Measurements from ENCODE around the gene SIGLEC1. TPM values are rescaled to one million over a fixed set of nuclear protein-coding genes. Genes with fewer than 3 reads are reported as not detected.

Gene SIGLEC1
- polyA plus RNA-seq, 3 donors from 2014 or later, result 0.13 TPM; not detected in 2

DNA sequence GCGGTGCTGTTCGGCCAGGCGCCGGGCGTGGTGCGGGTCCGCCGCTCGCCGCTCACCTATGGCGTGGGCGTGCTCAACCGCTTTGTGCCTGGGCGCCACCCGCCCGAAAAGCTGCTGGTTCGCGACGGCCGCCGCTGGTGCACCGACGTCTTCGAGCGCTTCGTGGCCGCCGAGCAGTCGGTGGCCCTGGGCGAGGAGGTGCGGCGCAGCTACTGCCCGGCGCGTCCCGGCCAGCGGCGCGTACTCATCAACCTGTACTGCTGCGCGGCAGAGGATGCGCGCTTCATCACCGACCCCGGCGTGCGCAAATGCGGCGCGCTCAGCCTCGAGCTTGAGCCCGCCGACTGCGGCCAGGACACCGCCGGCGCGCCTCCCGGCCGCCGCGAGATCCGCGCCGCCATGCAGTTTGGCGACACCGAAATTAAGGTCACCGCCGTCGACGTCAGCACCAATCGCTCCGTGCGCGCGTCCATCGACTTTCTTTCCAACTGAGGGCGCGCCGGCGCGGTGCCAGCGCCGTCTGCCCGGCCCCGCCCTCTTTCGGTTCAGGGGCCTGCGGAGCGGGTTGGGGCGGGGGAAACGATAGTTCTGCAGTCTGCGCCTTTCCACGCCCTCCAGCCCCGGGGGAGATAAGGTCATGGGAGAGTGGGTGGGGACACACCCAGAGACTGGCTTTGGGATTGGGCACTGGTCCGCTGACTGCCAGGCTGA is 39.4 kb upstream of the SIGLEC1 start:
- H3K4me1 Mint-ChIP-seq, result peaks cover 9 to 11% of the 10 kb centered on the region in 2 donors
- peaks cover 0 to 6% (median 3%) of the 10 kb centered on the region in 3 donors for H3K36me3 Mint-ChIP-seq
- H3K27me3 Mint-ChIP-seq (ENCODE audit: low read depth in 3 of 3), result peaks cover 1 to 4% (median 2%) of the 10 kb centered on the region in 3 donors
- peak; percentile 7 to 46 (median 41) for DNase-seq
- peak overlapping the region in 3 of 5 donors; percentile 54 to 67 (median 60) for H3K4me3 Mint-ChIP-seq
- no peak overlapping the region for H3K27ac Mint-ChIP-seq
- H3K9me3 Mint-ChIP-seq, result no peaks in the 10 kb centered on the region

DNA sequence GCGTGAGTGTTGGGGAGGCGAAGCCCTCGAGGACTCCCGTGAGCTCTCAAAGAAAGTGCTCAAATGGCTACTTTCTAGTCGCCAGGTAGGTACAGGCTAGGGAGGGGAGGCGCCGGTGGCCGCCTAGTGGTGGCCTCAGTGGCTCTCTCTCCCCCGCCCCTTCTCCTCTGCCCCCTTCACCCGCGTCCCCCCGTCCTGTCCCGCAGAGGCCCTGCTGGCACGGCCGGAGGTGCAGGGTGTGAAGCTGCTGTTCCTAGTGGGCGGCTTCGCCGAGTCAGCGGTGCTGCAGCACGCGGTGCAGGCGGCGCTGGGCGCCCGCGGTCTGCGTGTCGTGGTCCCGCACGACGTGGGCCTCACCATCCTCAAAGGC is 38.9 kb upstream of the SIGLEC1 start:
- H3K4me3 Mint-ChIP-seq, result peak overlapping the region in 3 of 5 donors; percentile 4 to 39 (median 13)
- H3K36me3 Mint-ChIP-seq, result peaks cover 0 to 3% (median 0%) of the 10 kb centered on the region in 3 donors
- DNase-seq, result no peak
- H3K27me3 Mint-ChIP-seq (ENCODE audit: low read depth in 3 of 3), result peaks cover 1 to 4% (median 2%) of the 10 kb centered on the region in 3 donors
- peaks cover 9 to 11% of the 10 kb centered on the region in 2 donors for H3K4me1 Mint-ChIP-seq
- no peaks in the 10 kb centered on the region for H3K9me3 Mint-ChIP-seq
- no peak overlapping the region for H3K27ac Mint-ChIP-seq

DNA sequence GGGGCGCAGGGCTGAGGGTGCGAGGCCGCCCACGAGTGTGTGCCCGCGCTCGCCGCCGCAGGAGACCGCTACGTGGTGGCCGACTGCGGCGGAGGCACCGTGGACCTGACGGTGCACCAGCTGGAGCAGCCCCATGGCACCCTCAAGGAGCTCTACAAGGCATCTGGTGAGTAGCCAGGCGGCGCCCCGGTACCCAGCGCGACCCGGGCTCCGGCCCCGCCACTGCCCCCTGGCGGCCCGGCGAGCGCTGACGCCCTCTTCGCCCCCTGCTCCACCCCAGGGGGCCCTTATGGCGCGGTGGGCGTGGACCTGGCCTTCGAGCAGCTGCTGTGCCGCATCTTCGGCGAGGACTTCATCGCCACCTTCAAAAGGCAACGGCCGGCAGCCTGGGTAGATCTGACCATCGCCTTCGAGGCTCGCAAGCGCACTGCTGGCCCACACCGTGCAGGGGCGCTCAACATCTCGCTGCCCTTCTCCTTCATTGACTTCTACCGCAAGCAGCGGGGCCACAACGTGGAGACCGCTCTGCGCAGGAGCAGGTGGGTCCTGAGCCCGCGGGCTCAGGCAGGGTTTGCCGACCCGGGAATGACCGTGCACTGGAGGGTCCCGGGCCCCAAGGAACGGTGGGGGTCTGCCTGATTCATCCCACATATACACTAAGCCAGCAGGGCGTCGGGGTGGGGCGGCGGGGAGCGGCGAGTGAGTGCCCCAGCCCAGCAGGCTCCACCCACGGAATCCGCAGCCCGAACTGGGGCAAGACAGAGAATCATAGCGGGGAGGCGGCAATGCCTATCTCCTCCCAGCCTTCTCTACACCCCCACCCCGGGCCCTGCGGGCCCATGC is 37.5 kb upstream of the SIGLEC1 start:
- Mint-ChIP-seq H3K9me3 (no peaks in the 10 kb centered on the region), H3K36me3 (peaks cover 0 to 3% (median 0%) of the 10 kb centered on the region in 3 donors), H3K27ac (no peak overlapping the region), H3K4me3 (no peak overlapping the region), H3K27me3 (ENCODE audit: low read depth in 3 of 3) (peaks cover 1 to 4% (median 2%) of the 10 kb centered on the region in 3 donors), H3K4me1 (peaks cover 15 to 17% of the 10 kb centered on the region in 2 donors)
- peak; percentile 14 to 17 (median 15) for DNase-seq

DNA sequence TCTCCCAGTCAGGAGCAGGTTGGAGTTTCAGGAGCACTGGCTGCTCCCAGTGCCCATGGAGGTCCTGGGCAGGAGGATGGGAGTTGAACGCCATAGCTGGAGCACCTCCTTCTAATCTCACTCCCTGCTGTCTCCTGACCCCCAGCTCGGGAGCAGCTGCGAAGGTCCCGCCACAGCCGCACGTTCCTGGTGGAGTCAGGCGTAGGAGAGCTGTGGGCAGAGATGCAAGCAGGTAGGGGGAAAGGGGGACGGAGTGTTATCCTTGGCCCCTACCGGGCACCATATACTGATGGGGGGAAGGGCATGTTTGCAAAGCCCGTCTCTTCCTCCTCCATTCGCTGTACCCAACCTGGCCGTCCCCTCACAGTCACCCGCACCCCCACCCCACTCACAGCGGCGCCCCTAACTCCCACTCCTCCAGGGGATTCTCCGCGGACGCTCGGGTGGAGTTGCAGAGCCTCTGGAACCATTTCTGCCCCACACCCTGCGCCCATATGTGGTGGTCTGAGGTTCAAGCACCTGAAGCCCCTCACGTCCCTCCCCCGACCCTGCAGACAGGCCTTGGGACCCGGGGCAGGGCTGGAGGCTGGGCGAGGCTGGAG is 36.8 kb upstream of the SIGLEC1 start:
- no peak for DNase-seq
- H3K27ac Mint-ChIP-seq, result no peak overlapping the region
- H3K9me3 Mint-ChIP-seq, result no peaks in the 10 kb centered on the region
- H3K4me3 Mint-ChIP-seq, result no peak overlapping the region
- H3K36me3 Mint-ChIP-seq, result no peaks in the 10 kb centered on the region
- H3K4me1 Mint-ChIP-seq, result peaks cover 18 to 24% of the 10 kb centered on the region in 2 donors
- H3K27me3 Mint-ChIP-seq (ENCODE audit: low read depth in 3 of 3), result peaks cover 1 to 6% (median 6%) of the 10 kb centered on the region in 3 donors

DNA sequence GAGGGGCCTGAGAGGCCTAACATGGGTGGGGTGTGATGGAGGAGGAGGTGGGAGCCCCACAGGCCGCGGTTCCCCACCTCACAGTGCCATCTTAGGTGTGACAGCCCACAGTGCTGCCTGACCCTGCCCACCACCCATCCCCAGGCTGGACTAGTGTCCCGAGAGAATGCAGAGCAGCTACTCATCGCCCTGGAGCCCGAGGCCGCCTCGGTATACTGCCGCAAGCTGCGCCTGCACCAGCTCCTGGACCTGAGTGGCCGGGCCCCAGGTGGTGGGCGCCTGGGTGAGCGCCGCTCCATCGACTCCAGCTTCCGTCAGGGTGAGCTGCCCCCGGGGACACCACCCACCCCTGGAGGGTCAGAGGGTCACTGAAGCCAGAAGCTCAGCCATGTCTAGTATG is 35.7 kb upstream of the SIGLEC1 start:
- Mint-ChIP-seq H3K4me1 (peaks cover 18 to 26% of the 10 kb centered on the region in 2 donors), H3K27ac (no peak overlapping the region), H3K4me3 (no peak overlapping the region), H3K27me3 (ENCODE audit: low read depth in 3 of 3) (peaks cover 1 to 8% (median 4%) of the 10 kb centered on the region in 3 donors), H3K36me3 (no peaks in the 10 kb centered on the region), H3K9me3 (no peaks in the 10 kb centered on the region)
- no peak for DNase-seq

DNA sequence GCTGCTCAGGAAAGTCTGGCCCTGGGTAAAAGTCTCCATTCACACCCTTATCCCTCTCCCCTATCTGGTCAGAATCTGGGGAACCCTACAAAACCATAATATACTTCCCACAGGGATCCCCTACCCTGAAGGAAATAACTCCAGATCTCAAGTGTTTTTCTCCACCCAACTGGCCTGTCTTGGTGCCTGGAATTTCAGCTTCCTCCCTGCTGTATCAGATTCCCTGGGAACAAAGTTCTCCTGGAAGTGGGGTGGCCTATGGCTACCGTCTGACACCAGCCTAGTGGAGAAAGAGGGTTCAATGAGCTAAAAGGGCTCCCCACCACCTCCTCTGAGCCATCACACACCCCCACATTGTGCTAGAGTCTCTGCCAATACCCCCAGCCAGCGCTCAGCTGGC is 35.1 kb upstream of the SIGLEC1 start:
- Mint-ChIP-seq H3K27me3 (ENCODE audit: low read depth in 3 of 3) (peaks cover 1 to 8% (median 2%) of the 10 kb centered on the region in 3 donors), H3K4me3 (no peak overlapping the region), H3K9me3 (no peaks in the 10 kb centered on the region), H3K4me1 (peaks cover 17 to 24% of the 10 kb centered on the region in 2 donors), H3K27ac (no peak overlapping the region), H3K36me3 (no peaks in the 10 kb centered on the region)
- DNase-seq, result no peak

DNA sequence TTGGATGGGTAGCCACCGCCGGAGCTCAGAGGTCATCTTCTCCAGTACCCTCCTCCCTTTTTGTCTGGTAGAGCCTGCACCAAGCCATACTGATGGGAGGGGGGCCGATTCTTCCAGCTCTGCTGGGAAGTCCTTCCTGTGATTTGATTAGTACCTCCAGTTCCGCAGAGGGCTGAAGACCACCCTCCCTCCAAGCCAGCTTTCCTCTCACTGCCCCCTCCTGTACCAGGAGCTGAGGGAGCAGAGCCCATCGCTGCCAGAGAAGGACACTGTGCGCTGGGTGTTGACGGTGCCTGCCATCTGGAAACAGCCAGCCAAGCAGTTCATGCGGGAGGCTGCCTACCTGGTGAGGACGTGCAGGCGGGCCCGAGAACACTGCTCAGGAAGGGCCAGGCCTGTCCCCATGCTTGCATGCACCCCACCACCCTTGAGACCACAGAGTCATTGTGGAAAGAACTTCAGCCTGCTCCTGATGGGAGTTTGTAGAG is 33.3 kb upstream of the SIGLEC1 start:
- H3K4me1 Mint-ChIP-seq, result peaks cover 10 to 16% of the 10 kb centered on the region in 2 donors
- H3K9me3 Mint-ChIP-seq, result no peaks in the 10 kb centered on the region
- H3K36me3 Mint-ChIP-seq, result no peaks in the 10 kb centered on the region
- H3K4me3 Mint-ChIP-seq, result peak overlapping the region in 1 of 5 donors; percentile 21
- DNase-seq, result no peak
- H3K27ac Mint-ChIP-seq, result no peak overlapping the region
- H3K27me3 Mint-ChIP-seq (ENCODE audit: low read depth in 3 of 3), result peaks cover 1 to 8% (median 2%) of the 10 kb centered on the region in 3 donors

DNA sequence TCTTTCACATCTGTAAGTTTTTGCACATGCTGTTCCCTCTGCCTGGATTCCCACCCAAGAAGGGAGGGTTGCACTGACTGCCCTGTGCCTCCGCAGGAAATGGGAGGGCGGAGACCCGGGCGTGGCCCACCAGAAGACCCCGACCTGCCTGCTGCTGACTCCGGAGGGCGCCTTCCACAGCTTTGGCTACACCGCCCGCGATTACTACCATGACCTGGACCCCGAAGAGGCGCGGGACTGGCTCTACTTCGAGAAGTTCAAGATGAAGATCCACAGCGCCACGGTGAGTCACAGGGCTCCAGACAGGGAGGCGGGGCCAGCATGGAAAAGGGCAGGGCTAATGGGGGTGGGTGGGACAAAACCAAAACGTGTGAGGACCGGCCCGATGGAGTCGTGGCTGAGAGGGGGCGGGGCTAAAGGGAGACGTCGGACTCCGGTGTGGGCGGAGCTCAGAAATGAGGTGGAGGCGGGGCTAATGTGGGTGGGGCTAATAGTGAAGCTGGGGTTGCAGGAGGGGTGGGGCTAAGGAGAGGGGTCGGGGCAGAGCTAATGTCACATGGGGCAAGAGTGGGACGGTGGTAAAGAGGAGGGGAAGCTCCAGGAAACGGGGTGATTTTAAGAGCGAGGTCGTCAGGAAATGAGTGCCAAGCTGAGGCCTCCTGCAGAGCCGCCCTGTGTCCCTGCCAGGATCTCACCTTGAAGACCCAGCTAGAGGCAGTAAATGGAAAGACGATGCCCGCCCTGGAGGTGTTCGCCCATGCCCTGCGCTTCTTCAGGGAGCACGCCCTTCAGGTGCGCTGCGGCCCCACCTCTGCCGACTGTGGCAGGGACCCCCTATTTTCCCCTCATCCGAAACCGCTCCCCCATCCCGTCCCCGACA is 32.6 kb upstream of the SIGLEC1 start:
- Mint-ChIP-seq H3K9me3 (no peaks in the 10 kb centered on the region), H3K36me3 (no peaks in the 10 kb centered on the region), H3K4me1 (peaks cover 9 to 14% of the 10 kb centered on the region in 2 donors), H3K4me3 (peak overlapping the region; percentile 61 to 82 (median 72)), H3K27me3 (ENCODE audit: low read depth in 3 of 3) (peaks cover 1 to 8% (median 2%) of the 10 kb centered on the region in 3 donors), H3K27ac (peak overlapping the region in 2 of 6 donors; percentile 16 to 40)
- DNase-seq, result peak; percentile 66 to 73 (median 73)

DNA sequence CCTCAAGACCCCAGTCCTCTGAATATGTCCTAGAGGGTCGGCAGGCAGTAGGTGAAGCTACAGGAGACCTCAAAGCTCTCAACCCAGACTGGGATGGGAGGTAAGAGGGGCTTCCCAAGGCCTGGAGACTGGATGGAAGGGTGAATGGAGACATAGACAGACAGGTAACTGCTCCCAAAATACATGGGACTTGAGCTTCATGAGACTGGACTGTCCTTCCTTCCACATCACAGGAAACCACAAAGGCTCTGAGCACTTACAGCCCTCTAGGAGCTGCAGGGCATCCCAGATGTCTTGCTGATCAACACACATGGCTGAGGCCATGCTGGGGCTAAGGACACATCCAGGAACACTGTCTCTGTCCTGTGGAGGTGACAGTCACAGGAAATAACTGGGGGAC is 31.6 kb upstream of the SIGLEC1 start:
- peaks cover 9 to 14% of the 10 kb centered on the region in 2 donors for H3K4me1 Mint-ChIP-seq
- H3K36me3 Mint-ChIP-seq, result no peaks in the 10 kb centered on the region
- no peaks in the 10 kb centered on the region for H3K9me3 Mint-ChIP-seq
- DNase-seq, result no peak
- peaks cover 1 to 8% (median 2%) of the 10 kb centered on the region in 3 donors for H3K27me3 Mint-ChIP-seq (ENCODE audit: low read depth in 3 of 3)
- H3K4me3 Mint-ChIP-seq, result peak overlapping the region in 4 of 5 donors; percentile 33 to 72 (median 62)
- H3K27ac Mint-ChIP-seq, result no peak overlapping the region

DNA sequence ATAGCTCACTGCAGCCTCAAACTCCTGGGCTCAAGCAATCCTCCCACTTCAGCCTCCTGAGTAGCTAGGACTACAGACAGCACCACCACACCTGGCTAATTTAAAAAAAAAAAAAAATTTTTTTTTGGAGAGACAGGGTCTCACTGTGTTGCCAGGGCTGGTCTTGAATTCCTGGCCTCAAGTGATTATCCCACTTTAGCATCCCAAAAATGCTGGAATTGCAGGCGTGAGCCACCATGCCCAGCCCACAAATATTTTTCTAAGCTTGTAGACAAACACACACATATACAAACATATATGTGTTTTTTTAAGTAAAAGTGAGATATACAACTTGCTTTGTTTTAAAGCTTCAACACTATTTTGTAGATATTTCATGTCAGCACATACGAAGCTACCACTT is 30.9 kb upstream of the SIGLEC1 start:
- peaks cover 2 to 8% (median 2%) of the 10 kb centered on the region in 3 donors for H3K27me3 Mint-ChIP-seq (ENCODE audit: low read depth in 3 of 3)
- no peaks in the 10 kb centered on the region for H3K36me3 Mint-ChIP-seq
- peaks cover 9 to 14% of the 10 kb centered on the region in 2 donors for H3K4me1 Mint-ChIP-seq
- no peak overlapping the region for H3K4me3 Mint-ChIP-seq
- no peak for DNase-seq
- no peak overlapping the region for H3K27ac Mint-ChIP-seq
- no peaks in the 10 kb centered on the region for H3K9me3 Mint-ChIP-seq

DNA sequence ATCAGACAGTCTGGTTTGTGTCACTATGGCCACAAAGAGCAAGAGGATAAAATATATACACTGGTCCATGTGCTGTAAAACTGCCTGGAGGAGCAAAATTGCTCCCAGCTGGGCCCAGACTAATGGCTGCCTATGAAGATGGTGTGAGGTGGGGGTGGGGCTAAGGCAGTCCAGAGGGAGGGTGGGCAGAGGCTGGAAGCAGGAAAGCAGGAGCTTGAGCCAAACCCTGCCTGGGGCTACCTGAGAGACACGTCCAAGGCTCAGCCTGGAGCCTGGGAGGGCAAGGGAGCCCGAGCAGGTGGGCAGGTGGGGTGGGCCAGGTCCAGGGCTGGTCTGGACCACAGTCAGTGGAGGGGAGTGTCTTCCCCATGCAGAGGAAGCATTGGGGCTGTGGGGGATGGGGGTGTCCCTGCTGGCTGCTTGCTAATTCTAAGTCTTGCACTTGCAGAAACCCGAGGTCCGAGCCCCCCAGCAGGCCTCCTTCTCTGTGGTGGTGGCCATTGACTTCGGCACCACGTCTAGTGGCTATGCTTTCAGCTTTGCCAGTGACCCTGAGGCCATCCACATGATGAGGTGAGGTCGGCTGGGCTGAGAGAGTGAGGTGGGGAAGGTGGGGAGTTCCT is 29.5 kb upstream of the SIGLEC1 start:
- no peaks in the 10 kb centered on the region for H3K36me3 Mint-ChIP-seq
- H3K27me3 Mint-ChIP-seq (ENCODE audit: low read depth in 3 of 3), result peaks cover 3 to 9% (median 4%) of the 10 kb centered on the region in 3 donors
- H3K9me3 Mint-ChIP-seq, result no peaks in the 10 kb centered on the region
- H3K4me1 Mint-ChIP-seq, result peaks cover 9 to 14% of the 10 kb centered on the region in 2 donors
- no peak for DNase-seq
- no peak overlapping the region for H3K27ac Mint-ChIP-seq
- H3K4me3 Mint-ChIP-seq, result no peak overlapping the region

DNA sequence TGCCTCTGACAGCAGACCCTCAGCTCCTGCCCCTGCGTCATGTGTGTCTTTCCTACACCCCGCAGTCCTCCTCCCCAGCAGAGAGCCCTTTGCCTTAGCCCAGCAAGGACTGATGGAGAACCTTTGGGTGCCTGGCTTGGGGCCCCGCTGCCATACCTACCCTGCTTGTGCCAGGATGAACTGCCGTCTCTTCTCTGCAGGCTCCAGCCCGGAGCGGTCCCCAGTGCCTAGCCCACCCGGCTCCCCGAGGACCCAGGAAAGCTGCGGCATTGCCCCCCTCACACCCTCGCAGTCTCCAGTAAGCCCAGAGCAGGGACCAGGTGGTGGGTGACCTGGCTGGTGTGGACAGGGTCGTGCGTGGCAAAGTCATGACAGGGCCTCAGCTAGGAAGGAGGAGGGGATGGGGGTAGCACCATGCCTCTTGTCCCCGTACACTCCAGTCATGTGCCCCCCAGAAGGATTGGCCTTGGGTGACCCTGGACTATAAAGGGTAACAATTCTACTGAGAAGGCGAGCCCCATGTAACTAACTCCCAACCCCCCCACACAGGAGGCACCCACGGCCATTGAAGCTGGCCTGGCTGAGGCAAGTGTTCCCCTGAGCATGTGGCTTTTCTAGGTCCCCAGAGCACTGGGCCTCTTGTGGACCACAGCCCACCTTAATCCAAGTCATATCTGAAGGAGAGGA is 28.4 kb upstream of the SIGLEC1 start:
- no peaks in the 10 kb centered on the region for H3K36me3 Mint-ChIP-seq
- no peak for DNase-seq
- H3K27ac Mint-ChIP-seq, result no peak overlapping the region
- peaks cover 9 to 14% of the 10 kb centered on the region in 2 donors for H3K4me1 Mint-ChIP-seq
- no peak overlapping the region for H3K4me3 Mint-ChIP-seq
- H3K9me3 Mint-ChIP-seq, result no peaks in the 10 kb centered on the region
- peaks cover 3 to 9% (median 4%) of the 10 kb centered on the region in 3 donors for H3K27me3 Mint-ChIP-seq (ENCODE audit: low read depth in 3 of 3)
